ENCODE measurements around the gene NINJ1.

The NINJ1 gene

GRCh38 chr9:93086447-93087224 is 47.4 kb downstream of the NINJ1 start:
- Histone ChIP-seq H3K9me2 (replicated peaks; ENCODE audit: low read depth, low read length) (no peaks in the 10 kb centered on the region), H4K20me1 (ENCODE audit: insufficient read depth, low read length, poor library complexity, severe bottlenecking) (no peaks in the 10 kb centered on the region), H3K9me3 (ENCODE audit: insufficient read depth, low read depth, low read length) (no peaks in the 10 kb centered on the region), H3F3A (ENCODE audit: low read depth) (no peaks in the 10 kb centered on the region), H3K27me3 (ENCODE audit: insufficient read depth, low read length, poor library complexity, severe bottlenecking) (no peaks in the 10 kb centered on the region), H3K4me2 (ENCODE audit: low read depth, low read length, poor library complexity, severe bottlenecking) (no peak overlapping the region), H3K4me1 (ENCODE audit: insufficient read depth, low read length, poor library complexity, severe bottlenecking) (peaks cover 29% of the 10 kb centered on the region), H3K4me3 (ENCODE audit: low read length, poor library complexity, severe bottlenecking) (no peak overlapping the region), H2AFZ (ENCODE audit: low read length) (no peak overlapping the region), H3K9ac (ENCODE audit: low read depth, low read length, poor library complexity, severe bottlenecking) (no peak overlapping the region), H3K79me2 (ENCODE audit: insufficient read depth, low read length) (no peaks in the 10 kb centered on the region), H3K36me3 (ENCODE audit: insufficient read depth, low read length) (no peaks in the 10 kb centered on the region)
- TF ChIP-seq EZH2phosphoT487 (IDR thresholded peaks at IDR 0.05; ENCODE audit: borderline replicate concordance): no peak
- TF ChIP-seq, protein P1, sequence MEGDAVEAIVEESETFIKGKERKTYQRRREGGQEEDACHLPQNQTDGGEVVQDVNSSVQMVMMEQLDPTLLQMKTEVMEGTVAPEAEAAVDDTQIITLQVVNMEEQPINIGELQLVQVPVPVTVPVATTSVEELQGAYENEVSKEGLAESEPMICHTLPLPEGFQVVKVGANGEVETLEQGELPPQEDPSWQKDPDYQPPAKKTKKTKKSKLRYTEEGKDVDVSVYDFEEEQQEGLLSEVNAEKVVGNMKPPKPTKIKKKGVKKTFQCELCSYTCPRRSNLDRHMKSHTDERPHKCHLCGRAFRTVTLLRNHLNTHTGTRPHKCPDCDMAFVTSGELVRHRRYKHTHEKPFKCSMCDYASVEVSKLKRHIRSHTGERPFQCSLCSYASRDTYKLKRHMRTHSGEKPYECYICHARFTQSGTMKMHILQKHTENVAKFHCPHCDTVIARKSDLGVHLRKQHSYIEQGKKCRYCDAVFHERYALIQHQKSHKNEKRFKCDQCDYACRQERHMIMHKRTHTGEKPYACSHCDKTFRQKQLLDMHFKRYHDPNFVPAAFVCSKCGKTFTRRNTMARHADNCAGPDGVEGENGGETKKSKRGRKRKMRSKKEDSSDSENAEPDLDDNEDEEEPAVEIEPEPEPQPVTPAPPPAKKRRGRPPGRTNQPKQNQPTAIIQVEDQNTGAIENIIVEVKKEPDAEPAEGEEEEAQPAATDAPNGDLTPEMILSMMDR (conservative IDR thresholded peaks at IDR 0.05; ENCODE audit: low read length): no peak

DNA sequence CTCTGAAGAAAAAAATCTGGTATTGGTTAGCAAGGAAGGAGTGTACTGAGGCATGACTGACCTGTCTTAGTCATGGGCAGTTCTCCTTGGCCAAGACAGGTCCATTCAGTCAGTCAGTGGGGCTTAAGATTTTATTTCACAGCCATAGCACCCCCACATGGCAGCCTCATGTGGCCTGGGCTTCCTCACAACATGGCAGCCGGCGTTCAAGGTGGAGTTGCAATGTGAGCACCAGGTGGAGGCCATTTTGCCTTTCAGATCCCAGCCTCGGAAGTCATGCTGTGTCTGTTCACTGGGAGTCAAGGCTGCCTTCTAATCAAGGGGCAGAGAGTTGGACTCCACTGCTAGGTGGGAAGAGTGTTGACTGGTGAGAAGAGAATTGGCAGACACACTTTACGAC is 48.4 kb downstream of the NINJ1 start:
- Histone ChIP-seq H3K9ac (ENCODE audit: low read depth, low read length, poor library complexity, severe bottlenecking) (no peak overlapping the region), H4K20me1 (ENCODE audit: insufficient read depth, low read length, poor library complexity, severe bottlenecking) (no peaks in the 10 kb centered on the region), H3K79me2 (ENCODE audit: insufficient read depth, low read length) (no peaks in the 10 kb centered on the region), H3K27me3 (ENCODE audit: insufficient read depth, low read length, poor library complexity, severe bottlenecking) (no peaks in the 10 kb centered on the region), H2AFZ (ENCODE audit: low read length) (no peak overlapping the region), H3K4me3 (ENCODE audit: low read length, poor library complexity, severe bottlenecking) (no peak overlapping the region), H3K9me3 (ENCODE audit: insufficient read depth, low read depth, low read length) (no peaks in the 10 kb centered on the region), H3K4me2 (ENCODE audit: low read depth, low read length, poor library complexity, severe bottlenecking) (no peak overlapping the region), H3K9me2 (replicated peaks; ENCODE audit: low read depth, low read length) (no peaks in the 10 kb centered on the region), H3K36me3 (ENCODE audit: insufficient read depth, low read length) (no peaks in the 10 kb centered on the region), H3K4me1 (ENCODE audit: insufficient read depth, low read length, poor library complexity, severe bottlenecking) (peaks cover 29% of the 10 kb centered on the region), H3F3A (ENCODE audit: low read depth) (no peaks in the 10 kb centered on the region)
- TF ChIP-seq EZH2phosphoT487 (IDR thresholded peaks at IDR 0.05; ENCODE audit: borderline replicate concordance): no peak
- TF ChIP-seq, protein P1 (conservative IDR thresholded peaks at IDR 0.05; ENCODE audit: low read length): no peak

GRCh38 chr9:93084471-93084881 is 49.6 kb downstream of the NINJ1 start:
- Histone ChIP-seq H2AFZ (ENCODE audit: low read length) (no peak overlapping the region), H3K4me2 (ENCODE audit: low read depth, low read length, poor library complexity, severe bottlenecking) (no peak overlapping the region), H3K79me2 (ENCODE audit: insufficient read depth, low read length) (no peaks in the 10 kb centered on the region), H3K36me3 (ENCODE audit: insufficient read depth, low read length) (no peaks in the 10 kb centered on the region), H3F3A (ENCODE audit: low read depth) (no peaks in the 10 kb centered on the region), H3K9me2 (replicated peaks; ENCODE audit: low read depth, low read length) (no peaks in the 10 kb centered on the region), H3K4me1 (ENCODE audit: insufficient read depth, low read length, poor library complexity, severe bottlenecking) (peaks cover 30% of the 10 kb centered on the region), H3K27me3 (ENCODE audit: insufficient read depth, low read length, poor library complexity, severe bottlenecking) (no peaks in the 10 kb centered on the region), H3K4me3 (ENCODE audit: low read length, poor library complexity, severe bottlenecking) (no peak overlapping the region), H4K20me1 (ENCODE audit: insufficient read depth, low read length, poor library complexity, severe bottlenecking) (no peaks in the 10 kb centered on the region), H3K9me3 (ENCODE audit: insufficient read depth, low read depth, low read length) (no peaks in the 10 kb centered on the region), H3K9ac (ENCODE audit: low read depth, low read length, poor library complexity, severe bottlenecking) (peak overlapping the region; percentile 70)
- TF ChIP-seq EZH2phosphoT487 (IDR thresholded peaks at IDR 0.05; ENCODE audit: borderline replicate concordance): no peak
- TF ChIP-seq, protein P1 (conservative IDR thresholded peaks at IDR 0.05; ENCODE audit: low read length): no peak

All from Loucy (cell line).